A673 (cell line): ENCODE data around the gene SYT17. TPM values are rescaled to one million over a fixed set of nuclear protein-coding genes. Genes with fewer than 3 reads are reported as not detected.

Experiments
- BruUV-seq: library from RNA; stranded (reverse); fragments of 400-500 nt; replicated peaks from 2 replicates; lab custom pipeline; 2021; lab: Mats Ljungman, UMichigan
- CTCF ChIA-PET: fragments of 300-600 bp; sonication (Branson Sonifier 250); formaldehyde crosslinking; loops from one replicate; lab custom pipeline; 2022; ENCODE audit warnings: antibody characterized with exemption; lab: Charles Lee
- POLR2A ChIA-PET: fragments of 300-600 bp; sonication (Branson Sonifier 250); formaldehyde crosslinking; loops from one replicate; lab custom pipeline; 2022; ENCODE audit warnings: antibody characterized with exemption; ENCODE audit not compliant: low non-redundant PET; lab: Charles Lee
- DNase-seq: peaks from one replicate; pipeline ENCODE4 v3.0.0-alpha.2; 2015; ENCODE audit warnings: low spot score
- H3K27ac ChIP-seq: fragments of 200-600 bp; sonication (generic); 2 replicates; pipeline ENCODE4 v1.5.1; 2016; ENCODE audit warnings: mixed run types, low read depth, mild to moderate bottlenecking, mixed read lengths, antibody characterized with exemption, low read length; ENCODE audit not compliant: poor library complexity, severe bottlenecking
- H3K27me3 ChIP-seq: fragments of 200-600 bp; sonication (generic); replicated peaks from 2 replicates; pipeline ENCODE4 v1.6.1; 2017; ENCODE audit warnings: mixed run types, low read depth, mild to moderate bottlenecking, mixed read lengths, antibody characterized with exemption, low read length; ENCODE audit not compliant: insufficient read depth, poor library complexity
- H3K36me3 ChIP-seq: fragments of 200-600 bp; sonication (generic); 2 replicates; pipeline ENCODE4 v1.6.1; 2016; ENCODE audit warnings: mixed run types, mild to moderate bottlenecking, mixed read lengths, antibody characterized with exemption, low read length; ENCODE audit not compliant: insufficient read depth, poor library complexity, severe bottlenecking
- H3K4me1 ChIP-seq: fragments of 200-600 bp; sonication (generic); 2 replicates; pipeline ENCODE4 v1.6.1; 2017; ENCODE audit warnings: mixed run types, mild to moderate bottlenecking, mixed read lengths, antibody characterized with exemption, low read length; ENCODE audit not compliant: insufficient read depth, poor library complexity, severe bottlenecking
- H3K4me3 ChIP-seq: fragments of 200-600 bp; sonication (generic); 2 replicates; pipeline ENCODE4 v1.5.1; 2016; ENCODE audit warnings: low read depth, mixed run types, mild to moderate bottlenecking, mixed read lengths, low read length; ENCODE audit not compliant: poor library complexity, severe bottlenecking
- H3K9me3 ChIP-seq: fragments of 200-600 bp; sonication (generic); 2 replicates; pipeline ENCODE4 v1.6.1; 2016; ENCODE audit warnings: mixed run types, low read depth, mild to moderate bottlenecking, mixed read lengths, antibody characterized with exemption, low read length; ENCODE audit not compliant: poor library complexity, severe bottlenecking
- EZH2 ChIP-seq: fragments of 200-600 bp; sonication (generic); IDR thresholded peaks from 2 replicates; pipeline ENCODE4 v1.6.1; 2017; ENCODE audit warnings: borderline replicate concordance, low read depth, mild to moderate bottlenecking, mixed read lengths, antibody characterized with exemption, low read length; ENCODE audit not compliant: poor library complexity, severe bottlenecking
- intact Hi-C: fragments of 100-400 bp; cut with micrococcal nuclease; formaldehyde crosslinking; loops from one replicate; pipeline ENCODE4 v1.10.0; 2022; ENCODE audit not compliant: unreplicated experiment
- total RNA-seq: library from RNA; stranded (reverse); gene quantifications from 2 replicates; pipeline ENCODE4 v1.2.3, GENCODE V29; 2021
- TF ChIP-seq, protein P1 (sequence below): fragments of 300-800, 200-600 bp; sonication (generic); conservative IDR thresholded peaks from 2 replicates; pipeline ENCODE4 v1.5.1; 2017; ENCODE audit warnings: low read depth, mild to moderate bottlenecking, antibody characterized with exemption, low read length, moderate library complexity, mixed read lengths

Gene SYT17
- total RNA-seq, 1 experiment from 2014 or later = 0.24 TPM

DNA sequence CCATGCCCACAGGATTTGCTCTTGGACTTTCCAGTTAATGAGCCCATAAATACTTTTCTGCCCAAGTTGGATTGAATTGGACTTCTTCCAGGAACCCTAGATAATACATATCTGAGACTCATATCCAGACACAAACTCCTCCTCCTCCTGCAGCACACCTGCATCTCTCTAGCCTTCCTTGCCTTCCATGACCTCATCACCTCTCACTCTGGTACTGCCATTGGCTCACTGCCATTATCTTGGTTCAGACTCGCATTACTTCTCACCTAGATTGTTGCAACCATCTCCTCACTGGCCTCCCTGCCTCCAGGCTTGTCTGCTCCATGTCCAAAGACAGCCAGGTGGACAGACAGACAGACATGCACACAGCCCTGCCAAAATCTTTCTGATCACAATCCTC lies 4.8 kb upstream of the SYT17 start:
- CTCF ChIA-PET = no interaction called here

DNA sequence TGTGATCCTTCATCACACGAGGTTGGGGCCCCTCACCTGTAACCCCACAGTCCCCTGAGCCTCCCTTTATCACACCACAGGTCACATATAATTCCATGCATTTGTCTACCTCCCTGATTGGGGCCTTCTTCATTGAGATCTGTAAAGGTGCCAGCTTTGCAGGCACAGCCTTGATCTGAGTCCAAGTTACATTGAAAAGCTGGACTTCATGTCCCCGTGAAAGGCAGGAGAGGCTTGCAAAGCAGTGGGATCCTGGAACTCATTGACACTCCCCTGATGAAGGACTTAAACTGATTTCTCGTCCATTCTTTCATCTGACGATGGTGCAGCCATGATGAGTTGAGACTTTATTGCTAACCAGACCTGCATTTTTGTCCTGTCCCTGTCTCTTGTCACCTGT lies 3.8 kb upstream of the SYT17 start:
- intact Hi-C loops = no loop called here
- Histone ChIP-seq H3K9me3 (no peaks in the 10 kb centered on the region), H3K4me3 (no peak overlapping the region), H3K27ac (no peak overlapping the region), H3K27me3 (peaks cover 18% of the 10 kb centered on the region), H3K4me1 (no peaks in the 10 kb centered on the region), H3K36me3 (no peaks in the 10 kb centered on the region)
- TF ChIP-seq, protein P1, sequence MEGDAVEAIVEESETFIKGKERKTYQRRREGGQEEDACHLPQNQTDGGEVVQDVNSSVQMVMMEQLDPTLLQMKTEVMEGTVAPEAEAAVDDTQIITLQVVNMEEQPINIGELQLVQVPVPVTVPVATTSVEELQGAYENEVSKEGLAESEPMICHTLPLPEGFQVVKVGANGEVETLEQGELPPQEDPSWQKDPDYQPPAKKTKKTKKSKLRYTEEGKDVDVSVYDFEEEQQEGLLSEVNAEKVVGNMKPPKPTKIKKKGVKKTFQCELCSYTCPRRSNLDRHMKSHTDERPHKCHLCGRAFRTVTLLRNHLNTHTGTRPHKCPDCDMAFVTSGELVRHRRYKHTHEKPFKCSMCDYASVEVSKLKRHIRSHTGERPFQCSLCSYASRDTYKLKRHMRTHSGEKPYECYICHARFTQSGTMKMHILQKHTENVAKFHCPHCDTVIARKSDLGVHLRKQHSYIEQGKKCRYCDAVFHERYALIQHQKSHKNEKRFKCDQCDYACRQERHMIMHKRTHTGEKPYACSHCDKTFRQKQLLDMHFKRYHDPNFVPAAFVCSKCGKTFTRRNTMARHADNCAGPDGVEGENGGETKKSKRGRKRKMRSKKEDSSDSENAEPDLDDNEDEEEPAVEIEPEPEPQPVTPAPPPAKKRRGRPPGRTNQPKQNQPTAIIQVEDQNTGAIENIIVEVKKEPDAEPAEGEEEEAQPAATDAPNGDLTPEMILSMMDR = no peak
- TF ChIP-seq EZH2 = no peak
- ChIA-PET POLR2A (no interaction called here), CTCF (no interaction called here)
- no TSS peak for BruUV-seq
- DNase-seq = no peak

More for the DNA sequence above, 4.8 kb upstream of the SYT17 start:
- H3K9me3 ChIP-seq = no peaks in the 10 kb centered on the region
- BruUV-seq = no TSS peak
- no peak overlapping the region for H3K4me3 ChIP-seq
- no peak overlapping the region for H3K27ac ChIP-seq
- no peak for DNase-seq
- H3K36me3 ChIP-seq = no peaks in the 10 kb centered on the region
- TF ChIP-seq EZH2 = no peak
- peaks cover 7% of the 10 kb centered on the region for H3K27me3 ChIP-seq
- intact Hi-C loops = no loop called here
- no peaks in the 10 kb centered on the region for H3K4me1 ChIP-seq
- POLR2A ChIA-PET = no interaction called here

- no TSS peak for BruUV-seq
- TF ChIP-seq, protein P1 = no peak
- no peak for TF ChIP-seq EZH2
- Histone ChIP-seq H3K27me3 (peaks cover 26% of the 10 kb centered on the region), H3K27ac (no peak overlapping the region), H3K4me3 (no peak overlapping the region), H3K9me3 (no peaks in the 10 kb centered on the region), H3K4me1 (no peaks in the 10 kb centered on the region), H3K36me3 (no peaks in the 10 kb centered on the region)
- ChIA-PET CTCF (no interaction called here), POLR2A (no interaction called here)
- no peak for DNase-seq
- intact Hi-C loops = no loop called here
These were observed 2.9 kb upstream of the SYT17 start for GRCh38 chr16:19165101-19165500.

DNA sequence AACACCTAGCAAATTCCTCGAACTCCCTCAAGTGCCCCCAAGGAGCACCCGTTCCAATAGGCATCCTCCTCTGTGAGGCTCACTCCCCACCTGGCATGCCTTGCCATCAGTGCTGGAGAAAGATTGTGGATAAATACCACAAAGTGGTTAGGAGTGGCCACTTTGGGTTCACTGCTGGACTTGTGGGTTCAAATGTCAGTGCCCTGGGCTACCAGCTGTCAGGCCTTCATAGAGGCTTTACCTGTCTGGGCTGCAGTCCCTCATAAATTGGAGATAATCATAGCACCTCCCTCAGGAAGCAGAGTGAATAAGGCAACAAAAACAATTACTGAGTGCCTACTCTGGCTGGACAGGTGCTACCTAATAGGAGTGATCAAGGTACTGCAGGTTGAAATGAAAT lies 1.5 kb upstream of the SYT17 start:
- DNase-seq = no peak
- Histone ChIP-seq H3K27ac (no peak overlapping the region), H3K36me3 (no peaks in the 10 kb centered on the region), H3K4me3 (no peak overlapping the region), H3K4me1 (no peaks in the 10 kb centered on the region), H3K9me3 (no peaks in the 10 kb centered on the region), H3K27me3 (peaks cover 31% of the 10 kb centered on the region)
- POLR2A ChIA-PET = no interaction called here
- BruUV-seq = no TSS peak
- intact Hi-C loops = no loop called here
- CTCF ChIA-PET = interaction anchor here (1.6 kb wide), 1 partner anchor 36 kb away, joined by 3 read pairs; no protein-coding TSS in a partner anchor
- TF ChIP-seq EZH2 = no peak
- TF ChIP-seq, protein P1 = no peak
